ENCODE results near the gene PNPLA5.

PNPLA5 gene

GRCh38 chr22:43832393-43833265, 59.2 kb downstream of the PNPLA5 start:
- no peaks in the 10 kb centered on the region for H3K36me3 Mint-ChIP-seq (ENCODE audit: low read depth)
- no peaks in the 10 kb centered on the region for H3K9me3 Mint-ChIP-seq
- H3K27ac Mint-ChIP-seq, result no peak overlapping the region
- no peak overlapping the region for H3K4me3 Mint-ChIP-seq
- peaks cover 5% of the 10 kb centered on the region for H3K27me3 Mint-ChIP-seq
- no peaks in the 10 kb centered on the region for H3K4me1 Mint-ChIP-seq (ENCODE audit: low read depth)

GRCh38 chr22:43831561-43832392, 60.0 kb downstream of the PNPLA5 start:
- Mint-ChIP-seq H3K27ac (no peak overlapping the region), H3K9me3 (no peaks in the 10 kb centered on the region)

GRCh38 chr22:43830931-43831560, 60.8 kb downstream of the PNPLA5 start:
- Mint-ChIP-seq H3K9me3 (no peaks in the 10 kb centered on the region), H3K27ac (no peak overlapping the region), H3K4me1 (ENCODE audit: low read depth) (no peaks in the 10 kb centered on the region), H3K27me3 (peaks cover 5% of the 10 kb centered on the region), H3K4me3 (no peak overlapping the region), H3K36me3 (ENCODE audit: low read depth) (no peaks in the 10 kb centered on the region)

More at GRCh38 chr22:43831561-43832392, 60.0 kb downstream of the PNPLA5 start:
- H3K4me3 Mint-ChIP-seq, result no peak overlapping the region
- H3K4me1 Mint-ChIP-seq (ENCODE audit: low read depth), result no peaks in the 10 kb centered on the region
- peaks cover 5% of the 10 kb centered on the region for H3K27me3 Mint-ChIP-seq
- no peaks in the 10 kb centered on the region for H3K36me3 Mint-ChIP-seq (ENCODE audit: low read depth)

- H3K4me3 Mint-ChIP-seq, result no peak overlapping the region
- H3K27ac Mint-ChIP-seq, result no peak overlapping the region
- H3K27me3 Mint-ChIP-seq, result peaks cover 6% of the 10 kb centered on the region
- H3K36me3 Mint-ChIP-seq (ENCODE audit: low read depth), result no peaks in the 10 kb centered on the region
- H3K4me1 Mint-ChIP-seq (ENCODE audit: low read depth), result no peaks in the 10 kb centered on the region
- H3K9me3 Mint-ChIP-seq, result no peaks in the 10 kb centered on the region
Observed at GRCh38 chr22:43829904-43830851, 61.6 kb downstream of the PNPLA5 start.
